Measurements from ENCODE around the gene MUC16. TPM values are rescaled to one million over a fixed set of nuclear protein-coding genes. Genes with fewer than 3 reads are reported as not detected.
A peak's percentile ranks its signal among the peaks of the same experiment; 100 is the strongest.

MUC16 gene
- total RNA-seq, 4 donors from 2014 or later, result 0.88 to 5.6 (median 1.7) TPM

DNA sequence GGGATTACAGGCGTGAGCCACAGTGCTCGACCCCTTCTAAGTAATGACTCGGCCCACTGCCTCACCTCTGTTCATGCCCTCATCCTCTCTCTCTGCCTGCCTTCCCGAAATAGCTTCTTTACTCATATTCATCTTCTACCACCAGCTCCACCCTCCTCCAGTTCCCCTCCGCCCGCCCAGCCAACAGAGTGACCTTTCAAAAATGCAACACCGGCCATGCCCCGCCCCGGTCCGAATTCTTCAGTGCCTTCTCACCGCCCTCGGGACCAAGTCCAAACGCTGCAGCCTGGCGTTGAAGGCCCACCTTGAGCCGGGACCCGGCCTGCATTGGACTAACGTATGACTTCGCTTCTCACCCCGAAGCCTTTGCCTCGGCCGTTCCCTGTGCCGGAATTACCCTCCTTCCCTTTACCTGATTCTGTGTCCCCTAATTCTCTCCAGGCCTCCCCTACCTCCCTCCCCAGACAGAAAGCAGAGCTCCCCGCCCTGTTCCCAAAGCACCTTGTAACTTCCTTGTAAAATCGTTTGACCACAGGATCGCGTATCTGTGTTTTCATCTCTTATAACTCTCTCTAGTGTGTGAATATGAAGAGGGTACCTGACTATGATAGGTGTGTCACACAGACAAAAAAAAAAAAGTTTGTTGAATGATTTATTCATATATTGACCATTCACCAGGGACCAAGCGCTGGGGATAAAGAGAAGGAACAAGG lies 8.1 kb upstream of the MUC16 start:
- DNase-seq, result peak; percentile 31 to 55

DNA sequence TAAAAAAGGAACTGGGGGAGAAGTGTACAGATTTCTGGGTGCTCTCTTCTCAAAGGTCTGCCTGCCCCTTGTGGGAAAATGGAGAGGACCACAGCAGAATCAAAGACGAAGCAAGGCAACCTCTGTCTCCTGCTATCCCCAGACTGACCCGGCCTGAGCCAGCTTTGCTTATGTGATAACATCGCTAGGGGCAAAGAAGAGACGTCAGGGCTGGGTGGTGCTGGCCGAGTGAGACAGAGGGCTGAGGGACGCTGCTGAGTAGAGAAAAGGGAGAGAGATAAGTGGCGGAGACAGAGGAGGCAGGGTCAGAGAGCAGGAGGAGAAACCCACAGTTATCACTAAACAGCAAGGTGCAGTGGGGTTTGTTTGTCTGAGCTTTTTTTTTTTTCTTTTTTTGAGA lies 4.6 kb upstream of the MUC16 start:
- Histone ChIP-seq H3K9me3 (no peaks in the 10 kb centered on the region), H3K27me3 (no peaks in the 10 kb centered on the region), H3K4me3 (no peak overlapping the region), H3K27ac (no peak overlapping the region), H3K36me3 (no peaks in the 10 kb centered on the region), H3K4me1 (no peaks in the 10 kb centered on the region)
- no peak for DNase-seq
- TF ChIP-seq POLR2A (IDR thresholded peaks at IDR 0.05), result no peak
- TF ChIP-seq, protein P1, sequence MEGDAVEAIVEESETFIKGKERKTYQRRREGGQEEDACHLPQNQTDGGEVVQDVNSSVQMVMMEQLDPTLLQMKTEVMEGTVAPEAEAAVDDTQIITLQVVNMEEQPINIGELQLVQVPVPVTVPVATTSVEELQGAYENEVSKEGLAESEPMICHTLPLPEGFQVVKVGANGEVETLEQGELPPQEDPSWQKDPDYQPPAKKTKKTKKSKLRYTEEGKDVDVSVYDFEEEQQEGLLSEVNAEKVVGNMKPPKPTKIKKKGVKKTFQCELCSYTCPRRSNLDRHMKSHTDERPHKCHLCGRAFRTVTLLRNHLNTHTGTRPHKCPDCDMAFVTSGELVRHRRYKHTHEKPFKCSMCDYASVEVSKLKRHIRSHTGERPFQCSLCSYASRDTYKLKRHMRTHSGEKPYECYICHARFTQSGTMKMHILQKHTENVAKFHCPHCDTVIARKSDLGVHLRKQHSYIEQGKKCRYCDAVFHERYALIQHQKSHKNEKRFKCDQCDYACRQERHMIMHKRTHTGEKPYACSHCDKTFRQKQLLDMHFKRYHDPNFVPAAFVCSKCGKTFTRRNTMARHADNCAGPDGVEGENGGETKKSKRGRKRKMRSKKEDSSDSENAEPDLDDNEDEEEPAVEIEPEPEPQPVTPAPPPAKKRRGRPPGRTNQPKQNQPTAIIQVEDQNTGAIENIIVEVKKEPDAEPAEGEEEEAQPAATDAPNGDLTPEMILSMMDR (IDR thresholded peaks at IDR 0.05), result no peak
- intact Hi-C loops (cut with DNase I; ENCODE audit: low total_unique reads), result no loop called here

More for the DNA sequence above, 8.1 kb upstream of the MUC16 start:
- TF ChIP-seq, protein P1 (IDR thresholded peaks at IDR 0.05), result no peak
- TF ChIP-seq POLR2A (IDR thresholded peaks at IDR 0.05), result no peak
- Histone ChIP-seq H3K27ac (peak overlapping the region in 1 of 2 donors; percentile 45), H3K4me3 (no peak overlapping the region), H3K9me3 (no peaks in the 10 kb centered on the region), H3K4me1 (no peaks in the 10 kb centered on the region), H3K36me3 (no peaks in the 10 kb centered on the region), H3K27me3 (no peaks in the 10 kb centered on the region)
- intact Hi-C loops (cut with DNase I; ENCODE audit: low total_unique reads), result no loop called here

DNA sequence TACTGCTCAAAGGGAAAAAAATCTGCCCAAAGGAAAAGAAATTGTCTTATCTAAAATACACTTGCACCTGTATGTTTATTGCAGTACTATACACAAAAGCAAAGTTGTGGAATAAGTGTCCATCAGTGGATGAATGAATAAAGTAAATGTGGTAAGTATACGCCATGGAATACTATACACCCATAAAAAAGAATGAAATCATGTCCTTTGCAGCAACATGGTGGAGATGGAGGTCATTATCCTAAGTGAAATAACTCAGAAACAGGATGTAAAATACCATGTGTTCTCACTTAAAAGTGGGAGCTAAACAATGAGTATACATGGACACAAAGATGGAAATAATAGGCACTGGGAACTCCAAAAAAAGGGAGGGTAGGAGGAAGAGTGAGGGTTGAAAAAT lies 3.8 kb upstream of the MUC16 start:
- TF ChIP-seq, protein P1 (IDR thresholded peaks at IDR 0.05), result no peak
- no peak for TF ChIP-seq POLR2A (IDR thresholded peaks at IDR 0.05)
- no peaks in the 10 kb centered on the region for H3K36me3 ChIP-seq
- no peak overlapping the region for H3K4me3 ChIP-seq
- no peaks in the 10 kb centered on the region for H3K9me3 ChIP-seq
- H3K4me1 ChIP-seq, result no peaks in the 10 kb centered on the region
- intact Hi-C loops (cut with DNase I; ENCODE audit: low total_unique reads), result no loop called here
- DNase-seq, result no peak
- no peak overlapping the region for H3K27ac ChIP-seq
- H3K27me3 ChIP-seq, result no peaks in the 10 kb centered on the region

- H3K9me3 ChIP-seq, result no peaks in the 10 kb centered on the region
- no peak for DNase-seq
- TF ChIP-seq POLR2A (IDR thresholded peaks at IDR 0.05), result no peak
- TF ChIP-seq, protein P1 (IDR thresholded peaks at IDR 0.05), result no peak
- H3K36me3 ChIP-seq, result no peaks in the 10 kb centered on the region
- H3K4me3 ChIP-seq, result no peak overlapping the region
- H3K27me3 ChIP-seq, result no peaks in the 10 kb centered on the region
- no peak overlapping the region for H3K27ac ChIP-seq
- intact Hi-C loops (cut with DNase I; ENCODE audit: low total_unique reads), result no loop called here
- no peaks in the 10 kb centered on the region for H3K4me1 ChIP-seq
Measured at GRCh38 chr19:9011875-9012274, 1.7 kb upstream of the MUC16 start.

DNA sequence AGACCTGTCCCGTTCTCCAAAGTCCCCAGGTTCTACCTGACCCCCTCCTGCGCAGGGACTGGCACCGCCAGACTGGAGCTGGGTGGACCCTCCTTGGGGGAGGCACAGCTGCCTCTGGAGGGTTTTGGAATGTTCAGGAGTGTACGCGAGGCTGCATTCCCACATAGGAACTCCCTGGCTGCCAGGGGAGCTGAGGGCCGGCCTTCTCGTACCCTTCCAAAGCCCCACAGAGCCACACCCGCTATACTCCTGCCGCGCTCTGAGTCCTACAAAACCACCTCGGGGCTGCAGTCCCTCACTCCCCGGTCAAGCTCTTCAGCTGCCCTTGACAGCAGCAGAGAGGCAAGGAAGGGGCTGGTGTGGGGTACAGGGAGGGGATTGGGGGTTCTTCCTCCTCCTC lies 484 bp upstream of the MUC16 start:
- H3K27me3 ChIP-seq, result no peaks in the 10 kb centered on the region
- intact Hi-C loops (cut with DNase I; ENCODE audit: low total_unique reads), result no loop called here

More for the DNA sequence above, 484 bp upstream of the MUC16 start:
- no peak for DNase-seq
- H3K9me3 ChIP-seq, result no peaks in the 10 kb centered on the region
- no peaks in the 10 kb centered on the region for H3K36me3 ChIP-seq
- H3K27ac ChIP-seq, result no peak overlapping the region
- TF ChIP-seq POLR2A (IDR thresholded peaks at IDR 0.05), result no peak
- TF ChIP-seq, protein P1 (IDR thresholded peaks at IDR 0.05), result no peak
- no peaks in the 10 kb centered on the region for H3K4me1 ChIP-seq
- H3K4me3 ChIP-seq, result no peak overlapping the region
